ENCODE data around the gene PCBD2.

PCBD2 gene

GRCh38 chr5:134976841-134977240 lies 71.9 kb downstream of the PCBD2 start:
- Histone ChIP-seq H3K9ac (ENCODE audit: low read length) (no peak overlapping the region), H3K9me2 (replicated peaks; ENCODE audit: insufficient read depth, low read length) (no peaks in the 10 kb centered on the region), H3K36me3 (ENCODE audit: low read length) (no peaks in the 10 kb centered on the region), H4K20me1 (ENCODE audit: low read depth, low read length) (no peaks in the 10 kb centered on the region), H3K79me2 (ENCODE audit: insufficient read depth, low read length) (no peaks in the 10 kb centered on the region), H3K4me2 (ENCODE audit: low read depth, low read length, poor library complexity, severe bottlenecking) (no peak overlapping the region), H3F3A (ENCODE audit: insufficient read depth) (no peaks in the 10 kb centered on the region), H2AFZ (ENCODE audit: low read depth, low read length, severe bottlenecking) (no peak overlapping the region), H3K4me3 (ENCODE audit: insufficient read depth, low read length, poor library complexity, severe bottlenecking) (no peak overlapping the region), H3K9me3 (ENCODE audit: insufficient read depth, low read length) (peaks cover 22% of the 10 kb centered on the region; the same call in 1 of the 2 replicates), H3K27me3 (ENCODE audit: low read length) (no peaks in the 10 kb centered on the region), H3K27ac (ENCODE audit: low read depth, low read length) (no peak overlapping the region)
- no peak for TF ChIP-seq CTCF (IDR thresholded peaks at IDR 0.05; ENCODE audit: insufficient read depth, low read length, poor library complexity, severe bottlenecking)
- TF ChIP-seq EZH2phosphoT487 (conservative IDR thresholded peaks at IDR 0.05; ENCODE audit: low read length), result no peak

GRCh38 chr5:134979416-134979815 lies 74.5 kb downstream of the PCBD2 start:
- H3F3A ChIP-seq (ENCODE audit: insufficient read depth), result no peaks in the 10 kb centered on the region
- no peaks in the 10 kb centered on the region for H4K20me1 ChIP-seq (ENCODE audit: low read depth, low read length)
- H3K4me3 ChIP-seq (ENCODE audit: insufficient read depth, low read length, poor library complexity, severe bottlenecking), result no peak overlapping the region
- no peak overlapping the region for H3K4me2 ChIP-seq (ENCODE audit: low read depth, low read length, poor library complexity, severe bottlenecking)
- no peaks in the 10 kb centered on the region for H3K79me2 ChIP-seq (ENCODE audit: insufficient read depth, low read length)
- H2AFZ ChIP-seq (ENCODE audit: low read depth, low read length, severe bottlenecking), result no peak overlapping the region
- peaks cover 34% of the 10 kb centered on the region; the same call in 1 of the 2 replicates for H3K9me3 ChIP-seq (ENCODE audit: insufficient read depth, low read length)
- no peaks in the 10 kb centered on the region for H3K36me3 ChIP-seq (ENCODE audit: low read length)
- H3K27me3 ChIP-seq (ENCODE audit: low read length), result no peaks in the 10 kb centered on the region
- H3K27ac ChIP-seq (ENCODE audit: low read depth, low read length), result no peak overlapping the region
- no peak overlapping the region for H3K9ac ChIP-seq (ENCODE audit: low read length)
- H3K9me2 ChIP-seq (replicated peaks; ENCODE audit: insufficient read depth, low read length), result no peaks in the 10 kb centered on the region
- TF ChIP-seq CTCF (IDR thresholded peaks at IDR 0.05; ENCODE audit: insufficient read depth, low read length, poor library complexity, severe bottlenecking), result no peak
- no peak for TF ChIP-seq EZH2phosphoT487 (conservative IDR thresholded peaks at IDR 0.05; ENCODE audit: low read length)

- H3K4me2 ChIP-seq (ENCODE audit: low read depth, low read length, poor library complexity, severe bottlenecking), result no peak overlapping the region
- peaks cover 27% of the 10 kb centered on the region; the same call in 1 of the 2 replicates for H3K9me3 ChIP-seq (ENCODE audit: insufficient read depth, low read length)
- H3K79me2 ChIP-seq (ENCODE audit: insufficient read depth, low read length), result no peaks in the 10 kb centered on the region
- no peaks in the 10 kb centered on the region for H3K27me3 ChIP-seq (ENCODE audit: low read length)
- no peak overlapping the region for H3K9ac ChIP-seq (ENCODE audit: low read length)
- no peaks in the 10 kb centered on the region for H3F3A ChIP-seq (ENCODE audit: insufficient read depth)
- H3K9me2 ChIP-seq (replicated peaks; ENCODE audit: insufficient read depth, low read length), result no peaks in the 10 kb centered on the region
- no peak overlapping the region for H3K4me3 ChIP-seq (ENCODE audit: insufficient read depth, low read length, poor library complexity, severe bottlenecking)
- no peaks in the 10 kb centered on the region for H4K20me1 ChIP-seq (ENCODE audit: low read depth, low read length)
- TF ChIP-seq EZH2phosphoT487 (conservative IDR thresholded peaks at IDR 0.05; ENCODE audit: low read length) (no peak), CTCF (IDR thresholded peaks at IDR 0.05; ENCODE audit: insufficient read depth, low read length, poor library complexity, severe bottlenecking) (no peak)
- no peak overlapping the region for H2AFZ ChIP-seq (ENCODE audit: low read depth, low read length, severe bottlenecking)
- no peaks in the 10 kb centered on the region for H3K36me3 ChIP-seq (ENCODE audit: low read length)
- H3K27ac ChIP-seq (ENCODE audit: low read depth, low read length), result no peak overlapping the region
These were observed 77.3 kb downstream of the PCBD2 start for GRCh38 chr5:134982230-134982629.
